Vagina (tissue), 2 donors: ENCODE data around the gene GLB1L3. TPM values are rescaled to one million over a fixed set of nuclear protein-coding genes. Genes with fewer than 3 reads are reported as not detected.
"Not testable (repeated sequence)": the region's sequence is repeated elsewhere in the genome, so short reads cannot be mapped to it uniquely, and the experiment has no call there.

Experiments used
- DNase-seq, 2 donors: peaks; one replicate each; pipeline ENCODE4 v3.0.0-alpha.2; 2017; ENCODE audit errors: extremely low spot score in 2 of 2
- H3K27ac ChIP-seq: fragments of 200-600 bp; sonication (generic); one replicate; pipeline ENCODE4 v1.5.1; 2019
- H3K27me3 ChIP-seq: fragments of 200-600 bp; sonication (generic); one replicate; pipeline ENCODE4 v1.5.1; 2019
- H3K36me3 ChIP-seq, 2 donors: fragments of 200-600 bp; sonication (generic); one replicate each; pipeline ENCODE4 v1.5.1; 2017 to 2019
- H3K4me1 ChIP-seq: fragments of 200-600 bp; sonication (generic); one replicate; pipeline ENCODE4 v1.5.1; 2019
- H3K4me3 ChIP-seq, 2 donors: fragments of 200-600 bp; sonication (generic); 1 replicate in 1 of 2; 2 replicates in 1 of 2; pipeline ENCODE4 v1.5.1; 2016 to 2019
- H3K9me3 ChIP-seq: fragments of 200-600 bp; sonication (generic); one replicate; pipeline ENCODE4 v1.5.1; 2019
- CTCF ChIP-seq, 3 experiments: fragments of 450-650 bp in 2 of 3; fragments of 200-600 bp in 1 of 3; sonication (generic) in 1 of 3; IDR thresholded peaks; one replicate each; pipeline ENCODE4 v1.5.1; 2017 to 2019; ENCODE audit warnings: antibody characterized with exemption in 3 of 3, mild to moderate bottlenecking in 2 of 3, moderate library complexity in 2 of 3
- POLR2A ChIP-seq, 2 donors: fragments of 450-650 bp; IDR thresholded peaks; one replicate each; pipeline ENCODE4 v1.6.1; 2017; ENCODE audit warnings: antibody characterized with exemption in 2 of 2, mild to moderate bottlenecking in 2 of 2, moderate library complexity in 2 of 2
- POLR2AphosphoS5 ChIP-seq, 2 donors: sonication (generic); formaldehyde crosslinking; IDR thresholded peaks; one replicate each; pipeline ENCODE4 v1.9.0; 2017; ENCODE audit warnings: antibody characterized with exemption in 2 of 2, mild to moderate bottlenecking in 2 of 2, low read depth in 1 of 2; ENCODE audit not compliant: insufficient read depth in 1 of 2
- intact Hi-C: fragments of 100-400 bp; cut with DNase I; formaldehyde crosslinking; loops from one replicate; pipeline ENCODE4 v1.15.1; 2023
- total RNA-seq: library from RNA; depleted of rRNA; stranded (reverse); fragments of >200 nt; gene quantifications from one replicate; pipeline ENCODE4 v1.2.3, GENCODE V29; 2016

Gene GLB1L3
- total RNA-seq, 1 donor from 2014 or later: 2.2 TPM

- Histone ChIP-seq H3K9me3 (no peaks in the 10 kb centered on the region), H3K27me3 (no peaks in the 10 kb centered on the region), H3K27ac (no peak overlapping the region), H3K4me3 (no peak overlapping the region), H3K4me1 (no peaks in the 10 kb centered on the region), H3K36me3 (no peaks in the 10 kb centered on the region)
- no peak for DNase-seq
- intact Hi-C loops: no loop called here
- TF ChIP-seq POLR2AphosphoS5 (IDR thresholded peaks at IDR 0.05; ENCODE audit: insufficient read depth in 1 of 2, low read depth in 1 of 2) (no peak), CTCF (IDR thresholded peaks at IDR 0.05) (no peak), POLR2A (IDR thresholded peaks at IDR 0.05) (no peak)
These were observed 37.2 kb downstream of the GLB1L3 start for GRCh38 chr11:134313379-134313778.

- no peak for TF ChIP-seq CTCF (IDR thresholded peaks at IDR 0.05)
- TF ChIP-seq POLR2A (IDR thresholded peaks at IDR 0.05): no peak
- TF ChIP-seq POLR2AphosphoS5 (IDR thresholded peaks at IDR 0.05; ENCODE audit: insufficient read depth in 1 of 2, low read depth in 1 of 2): no peak
- Histone ChIP-seq H3K9me3 (no peaks in the 10 kb centered on the region), H3K4me3 (no peak overlapping the region), H3K4me1 (no peaks in the 10 kb centered on the region), H3K27ac (no peak overlapping the region), H3K27me3 (no peaks in the 10 kb centered on the region), H3K36me3 (no peaks in the 10 kb centered on the region)
- intact Hi-C loops: no loop called here
- no peak for DNase-seq
These were observed 37.8 kb downstream of the GLB1L3 start for GRCh38 chr11:134313821-134314607.

DNA sequence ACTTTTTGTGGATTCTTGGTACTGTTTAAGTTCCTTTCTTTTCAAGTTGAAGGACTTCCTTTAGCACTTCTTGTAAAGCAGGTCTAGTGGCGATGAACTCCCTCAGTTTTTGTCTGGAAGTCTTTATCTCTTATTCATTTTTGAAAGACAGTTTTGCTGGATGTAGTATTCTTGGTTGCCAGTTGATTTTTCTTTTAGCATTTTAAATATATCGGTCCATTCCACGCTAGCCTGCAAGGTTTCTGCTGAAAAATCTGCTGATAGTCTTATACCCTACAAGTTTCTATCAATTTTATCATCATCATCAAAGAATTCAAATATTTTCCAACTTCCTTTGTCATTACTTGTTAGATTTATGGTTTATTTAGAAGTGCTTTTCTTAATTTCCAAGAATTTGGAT, 40.9 kb downstream of the GLB1L3 start:
- no peak overlapping the region for H3K27ac ChIP-seq
- no peaks in the 10 kb centered on the region for H3K36me3 ChIP-seq
- no peak for DNase-seq
- TF ChIP-seq POLR2AphosphoS5 (IDR thresholded peaks at IDR 0.05; ENCODE audit: insufficient read depth in 1 of 2, low read depth in 1 of 2): no peak
- TF ChIP-seq CTCF (IDR thresholded peaks at IDR 0.05): no peak
- TF ChIP-seq POLR2A (IDR thresholded peaks at IDR 0.05): no peak
- intact Hi-C loops: no loop called here
- no peaks in the 10 kb centered on the region for H3K27me3 ChIP-seq
- H3K9me3 ChIP-seq: no peaks in the 10 kb centered on the region
- no peaks in the 10 kb centered on the region for H3K4me1 ChIP-seq
- H3K4me3 ChIP-seq: no peak overlapping the region

- H3K36me3 ChIP-seq, intact Hi-C loops, H3K9me3 ChIP-seq, H3K4me1 ChIP-seq, DNase-seq, H3K4me3 ChIP-seq, H3K27me3 ChIP-seq, H3K27ac ChIP-seq: not testable (repeated sequence)
These were observed 45.2 kb downstream of the GLB1L3 start for GRCh38 chr11:134321373-134321772.

- H3K36me3 ChIP-seq: no peaks in the 10 kb centered on the region
- H3K4me3 ChIP-seq: no peak overlapping the region
- intact Hi-C loops: no loop called here
- H3K27me3 ChIP-seq: no peaks in the 10 kb centered on the region
- H3K4me1 ChIP-seq: no peaks in the 10 kb centered on the region
- no peak overlapping the region for H3K27ac ChIP-seq
- TF ChIP-seq CTCF (IDR thresholded peaks at IDR 0.05): no peak
- H3K9me3 ChIP-seq: no peaks in the 10 kb centered on the region
- DNase-seq: no peak
These were observed 46.4 kb downstream of the GLB1L3 start for GRCh38 chr11:134322553-134322952.
